Activated CD8-positive, alpha-beta memory T cell treated with anti-CD3 and anti-CD28 coated beads for 1 hour (primary cell): ENCODE results near the gene HBS1L.

ENCODE experiments used
- DNase-seq, 2 donors: peaks; one replicate each; pipeline ENCODE4 v3.0.0-alpha.2; 2020; ENCODE audit warnings: low read depth in 1 of 2; ENCODE audit errors: extremely low read depth in 1 of 2

HBS1L gene

GRCh38 chr6:134954272-134955000, 100.2 kb downstream of the HBS1L start:
- DNase-seq = no peak

- DNase-seq = no peak
Measured at GRCh38 chr6:134951494-134952263, 102.9 kb downstream of the HBS1L start.

GRCh38 chr6:134950482-134950881, 104.1 kb downstream of the HBS1L start:
- DNase-seq = no peak

- no peak for DNase-seq
Measured at GRCh38 chr6:134949927-134950326, 104.7 kb downstream of the HBS1L start, which contains the start of gene ALDH8A1. TSS of gene ALDH8A1 (minus strand) at chr6:134950101. CDS start at chr6:134950053, 48 bp downstream.

GRCh38 chr6:134948691-134949090, 105.9 kb downstream of the HBS1L start:
- no peak for DNase-seq

- no peak for DNase-seq
Measured at GRCh38 chr6:134948142-134948541, 106.5 kb downstream of the HBS1L start.

- DNase-seq = no peak
Measured at GRCh38 chr6:134945045-134945444, 109.6 kb downstream of the HBS1L start.

GRCh38 chr6:134943522-134944111, 111.0 kb downstream of the HBS1L start:
- no peak for DNase-seq

- no peak for DNase-seq
Measured at GRCh38 chr6:134938896-134939295, 115.7 kb downstream of the HBS1L start.

- no peak for DNase-seq
Measured at GRCh38 chr6:134937426-134937825, 117.2 kb downstream of the HBS1L start.

- no peak for DNase-seq
Measured at GRCh38 chr6:134936931-134937330, 117.7 kb downstream of the HBS1L start.

- no peak for DNase-seq
Measured at GRCh38 chr6:134936476-134936875, 118.1 kb downstream of the HBS1L start.

- DNase-seq = no peak
Measured at GRCh38 chr6:134934793-134935485, 119.7 kb downstream of the HBS1L start.

GRCh38 chr6:134932535-134933470, 121.8 kb downstream of the HBS1L start:
- DNase-seq = no peak

- no peak for DNase-seq
Measured at GRCh38 chr6:134932098-134932497, 122.5 kb downstream of the HBS1L start.

GRCh38 chr6:134930463-134930862, 124.2 kb downstream of the HBS1L start:
- DNase-seq = no peak

- DNase-seq = no peak
Measured at GRCh38 chr6:134928151-134928900, 126.3 kb downstream of the HBS1L start.

GRCh38 chr6:134925800-134926199, 128.8 kb downstream of the HBS1L start:
- DNase-seq = no peak

GRCh38 chr6:134921721-134922261, 132.8 kb downstream of the HBS1L start:
- DNase-seq = no peak
